ENCODE data around the gene TNFSF8.

TNFSF8 gene

DNA sequence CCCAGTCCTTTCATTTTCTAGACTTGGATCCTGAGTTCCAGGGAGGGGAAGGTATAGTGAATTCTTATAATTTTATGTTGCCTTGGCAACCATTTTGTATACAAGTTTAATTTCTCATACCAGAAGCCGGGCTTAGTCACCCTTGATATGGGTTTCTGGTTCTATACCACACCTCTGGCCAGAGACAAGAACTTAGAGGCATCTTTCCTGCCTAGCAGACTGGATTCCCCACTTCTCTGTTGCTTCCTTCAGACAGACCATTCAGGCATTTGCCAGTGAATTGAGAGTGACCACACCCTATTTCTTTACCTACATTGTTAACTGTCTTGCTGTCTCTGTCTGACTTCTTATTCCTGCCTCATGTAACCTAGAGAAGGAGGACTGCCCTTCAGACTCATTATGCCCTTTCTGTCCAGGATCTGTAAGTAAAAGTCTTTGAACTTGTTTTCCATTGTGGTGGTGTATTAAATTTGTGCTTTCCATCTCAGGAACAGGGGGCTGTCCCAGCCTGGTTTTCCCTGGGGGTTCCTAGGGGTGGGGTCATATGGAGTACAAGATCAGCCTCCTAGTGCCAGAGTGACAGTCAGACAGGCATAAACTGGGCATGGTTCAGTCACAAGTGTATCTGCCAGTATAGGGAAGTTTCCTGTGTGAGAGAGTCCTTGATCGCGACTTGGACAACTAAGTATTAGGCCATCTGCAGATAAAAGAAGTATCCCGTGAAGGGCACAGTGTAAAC, 27.4 kb downstream of the TNFSF8 start:
- no peak for DNase-seq

DNA sequence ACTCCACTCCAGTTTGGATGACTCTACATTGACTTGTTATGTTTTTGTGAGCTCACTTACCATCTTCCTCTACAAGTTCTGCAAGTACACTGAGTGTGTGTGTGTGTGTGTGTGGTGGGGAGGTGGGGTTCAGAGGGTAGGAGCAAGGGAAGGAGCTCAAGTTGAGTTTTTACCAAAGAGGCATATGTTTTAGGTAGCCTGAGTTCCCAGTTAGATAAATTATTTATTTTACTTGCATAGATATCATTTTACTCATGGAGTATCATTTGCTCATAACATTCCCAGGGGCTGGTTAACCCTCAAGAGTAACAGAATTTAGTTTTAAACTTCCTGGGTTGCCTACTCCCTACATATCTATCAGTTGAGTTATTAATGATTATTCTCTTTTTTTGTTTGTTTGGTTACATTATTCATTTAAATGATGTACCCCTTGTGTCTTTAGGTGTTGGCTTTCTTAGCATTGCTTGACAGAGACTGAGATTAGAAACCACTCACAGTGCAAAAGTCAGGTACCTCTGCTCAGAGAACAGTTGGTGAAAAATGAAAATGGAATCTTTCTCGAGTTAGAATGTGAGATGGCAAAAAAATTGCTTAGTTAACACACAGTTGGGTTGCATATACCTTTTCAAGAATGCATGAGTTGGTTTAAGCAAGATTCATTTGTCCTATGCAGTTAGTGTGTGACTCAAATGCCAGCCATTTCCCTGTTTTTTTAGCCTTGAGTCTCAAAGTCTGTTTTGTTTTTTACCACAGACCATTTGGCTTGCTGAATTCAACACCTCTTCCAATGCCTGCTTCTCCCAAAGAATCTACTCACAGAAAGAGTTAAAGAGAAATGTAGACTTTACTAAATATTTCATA, 29.2 kb downstream of the TNFSF8 start:
- no peak for DNase-seq

DNA sequence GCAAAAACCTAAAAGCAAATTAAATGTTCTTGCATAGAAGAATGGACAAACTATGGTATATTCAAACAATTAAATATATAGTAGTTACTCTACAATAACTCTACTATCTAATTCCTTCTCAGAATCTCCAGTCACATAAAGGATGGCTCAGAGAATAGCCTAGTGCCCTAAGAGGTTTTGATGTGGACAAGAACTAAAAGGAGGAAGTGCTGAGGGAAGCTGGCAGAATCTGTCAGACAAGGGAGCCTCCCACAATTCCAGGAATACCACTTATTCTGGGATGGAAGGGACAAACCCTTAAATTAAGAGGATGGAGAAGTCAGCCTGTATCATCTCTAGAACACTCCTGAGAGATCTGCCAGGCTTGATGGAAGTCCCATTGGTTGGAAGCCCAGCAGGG, 30.4 kb downstream of the TNFSF8 start:
- DNase-seq: no peak

DNA sequence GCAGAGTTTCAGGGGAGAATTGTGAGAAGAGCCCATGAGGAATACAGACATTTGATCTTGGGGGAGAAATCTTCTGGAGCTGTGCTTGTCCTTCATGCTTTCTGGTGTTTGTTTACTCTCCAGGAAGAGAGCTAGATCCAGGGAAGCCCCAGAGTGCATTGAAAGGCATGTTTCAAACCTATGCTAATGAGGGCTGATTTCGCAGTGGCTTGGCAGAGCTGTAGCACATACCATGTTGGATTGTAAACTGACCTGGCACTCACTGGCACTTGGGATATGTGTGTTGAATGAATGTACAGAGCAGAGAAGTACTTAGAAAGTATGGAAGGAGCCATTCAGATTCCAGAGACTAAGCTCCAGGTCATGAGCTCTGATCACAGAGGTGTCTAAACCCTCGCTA, 30.9 kb downstream of the TNFSF8 start:
- DNase-seq: no peak

DNA sequence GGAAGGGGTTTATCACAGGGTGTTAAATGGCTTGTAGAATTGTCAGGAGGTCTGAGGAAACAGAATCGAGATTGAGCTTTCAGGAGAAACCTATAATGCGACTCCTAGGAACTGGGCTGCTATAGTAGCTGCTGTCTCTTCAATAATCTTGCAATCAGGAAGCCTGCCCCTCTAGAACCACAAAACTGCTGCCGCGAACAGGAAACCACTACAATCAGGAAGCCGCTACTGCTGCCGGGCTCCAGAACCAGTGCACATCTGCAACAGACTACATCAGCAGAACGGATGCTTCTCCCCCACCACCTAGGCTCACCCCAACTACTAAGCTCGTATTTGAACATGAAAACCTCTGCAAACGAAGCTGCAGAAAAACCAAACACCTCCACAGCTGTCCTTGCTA, 31.6 kb downstream of the TNFSF8 start:
- peak; percentile 76 for DNase-seq

DNA sequence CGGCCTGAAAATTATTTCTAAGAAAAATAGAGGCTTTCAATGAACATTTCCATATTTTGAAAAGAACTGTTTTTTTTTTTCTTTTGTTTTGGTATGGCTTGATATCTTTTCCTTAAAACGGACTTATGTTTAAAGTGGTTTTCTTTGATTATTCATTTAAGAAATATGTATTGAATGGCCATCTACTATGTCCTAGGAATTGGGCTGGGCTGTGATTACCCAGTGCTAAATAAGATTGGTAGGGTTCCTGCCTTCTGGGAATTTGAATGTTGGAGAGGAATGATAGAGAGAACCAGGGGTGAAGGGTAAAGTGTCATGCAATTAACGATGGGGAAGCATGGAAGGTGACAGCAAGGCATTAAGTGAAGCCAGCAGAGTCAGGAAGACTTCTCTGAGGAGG, 33.2 kb downstream of the TNFSF8 start:
- no peak for DNase-seq

DNA sequence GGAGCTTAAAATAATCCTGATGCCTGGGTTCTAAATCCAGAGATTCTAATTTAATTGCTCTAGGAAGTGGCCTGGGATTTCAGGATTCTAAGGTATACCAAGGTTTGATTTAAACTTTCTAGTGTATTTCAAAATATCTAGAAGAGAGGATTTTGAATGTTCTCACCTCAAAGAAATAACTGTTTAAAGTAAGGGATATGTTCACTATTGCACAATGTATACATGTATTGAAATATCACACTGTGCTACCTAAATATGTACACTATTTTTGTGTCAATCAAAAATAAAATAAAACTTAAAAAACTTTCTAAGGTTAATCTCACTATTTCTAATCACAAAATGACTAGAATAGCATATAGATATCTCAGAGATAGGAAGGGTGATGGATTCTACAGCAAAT, 34.0 kb downstream of the TNFSF8 start:
- DNase-seq: no peak

DNA sequence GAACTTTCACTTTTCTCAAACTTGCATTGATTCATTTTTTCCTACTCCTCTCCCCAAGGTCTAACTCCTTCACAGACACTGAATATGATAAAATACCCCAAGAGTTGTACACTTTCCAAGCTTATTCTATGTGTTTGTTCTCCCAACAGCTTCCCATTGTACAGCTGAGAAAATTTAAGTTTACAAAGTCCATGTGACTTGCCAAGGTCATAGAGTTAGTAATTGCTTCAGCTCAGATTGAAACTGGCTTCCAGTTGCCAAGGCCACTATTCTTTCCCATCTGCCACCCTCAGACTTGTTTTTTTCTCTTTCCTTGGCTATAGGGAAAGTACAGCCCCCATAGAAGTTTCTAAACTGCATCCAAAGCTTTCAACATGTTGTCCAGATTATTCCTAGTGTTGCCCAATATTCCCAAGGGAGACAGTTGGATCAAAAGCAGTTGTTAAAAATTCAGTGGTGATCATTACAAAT, 34.8 kb downstream of the TNFSF8 start:
- no peak for DNase-seq

DNA sequence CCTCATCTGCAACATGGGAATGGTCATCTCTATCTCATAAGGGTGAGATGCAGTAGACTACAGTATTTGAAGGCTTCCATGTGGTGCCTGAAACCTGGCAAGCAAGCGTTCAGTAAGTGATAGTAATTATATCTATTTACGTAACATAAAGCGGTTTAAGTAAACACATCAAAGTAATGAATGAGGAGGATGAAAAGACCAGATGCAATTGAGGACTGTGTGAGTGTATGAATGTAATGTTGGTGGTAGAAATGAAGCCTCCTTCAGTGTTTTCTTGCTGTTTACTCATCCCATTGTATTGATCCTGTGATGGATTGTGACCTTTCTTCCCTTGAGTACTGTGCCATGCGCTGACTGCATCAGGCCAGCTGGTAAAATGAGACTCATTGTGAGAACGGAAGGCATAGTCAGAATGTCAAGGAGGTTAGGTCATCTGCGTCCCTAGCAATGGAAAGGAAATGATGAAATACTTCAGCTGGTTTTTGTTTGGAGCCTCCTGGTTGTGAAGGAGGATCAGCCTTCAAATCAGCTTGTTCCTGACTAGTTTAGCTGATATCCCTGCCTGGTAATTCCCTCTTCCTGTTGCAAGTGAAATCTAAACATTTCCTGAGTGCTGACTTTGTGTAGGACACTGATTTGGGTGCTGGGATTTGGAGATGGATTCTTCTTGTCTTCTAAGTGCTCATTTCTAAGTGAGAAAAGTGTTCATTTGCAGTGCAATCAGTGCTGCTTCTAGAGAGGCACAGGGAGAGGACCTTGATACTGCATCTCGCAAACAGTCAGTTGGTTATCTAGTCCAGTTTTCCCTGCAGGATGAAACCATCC, 35.6 kb downstream of the TNFSF8 start:
- no peak for DNase-seq

DNA sequence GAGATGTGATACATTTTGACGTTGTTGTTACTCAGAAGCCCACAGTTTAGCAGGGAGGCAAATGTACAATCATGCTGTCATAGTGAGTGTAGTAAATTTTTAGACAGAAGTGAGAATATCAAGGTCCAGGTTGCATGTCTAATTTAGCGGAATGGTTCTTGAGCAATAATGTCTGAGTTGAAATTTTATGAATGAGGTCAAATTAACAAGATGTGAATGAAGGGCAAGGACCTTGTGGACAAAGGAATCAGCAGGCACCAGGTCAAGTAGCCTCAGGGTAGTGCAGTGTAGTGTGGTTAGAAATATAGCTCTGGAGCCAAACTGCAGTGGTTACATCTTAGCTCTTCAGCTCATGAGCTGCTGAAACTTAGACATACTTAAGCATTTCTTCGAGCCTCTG, 36.2 kb downstream of the TNFSF8 start:
- DNase-seq: no peak

DNA sequence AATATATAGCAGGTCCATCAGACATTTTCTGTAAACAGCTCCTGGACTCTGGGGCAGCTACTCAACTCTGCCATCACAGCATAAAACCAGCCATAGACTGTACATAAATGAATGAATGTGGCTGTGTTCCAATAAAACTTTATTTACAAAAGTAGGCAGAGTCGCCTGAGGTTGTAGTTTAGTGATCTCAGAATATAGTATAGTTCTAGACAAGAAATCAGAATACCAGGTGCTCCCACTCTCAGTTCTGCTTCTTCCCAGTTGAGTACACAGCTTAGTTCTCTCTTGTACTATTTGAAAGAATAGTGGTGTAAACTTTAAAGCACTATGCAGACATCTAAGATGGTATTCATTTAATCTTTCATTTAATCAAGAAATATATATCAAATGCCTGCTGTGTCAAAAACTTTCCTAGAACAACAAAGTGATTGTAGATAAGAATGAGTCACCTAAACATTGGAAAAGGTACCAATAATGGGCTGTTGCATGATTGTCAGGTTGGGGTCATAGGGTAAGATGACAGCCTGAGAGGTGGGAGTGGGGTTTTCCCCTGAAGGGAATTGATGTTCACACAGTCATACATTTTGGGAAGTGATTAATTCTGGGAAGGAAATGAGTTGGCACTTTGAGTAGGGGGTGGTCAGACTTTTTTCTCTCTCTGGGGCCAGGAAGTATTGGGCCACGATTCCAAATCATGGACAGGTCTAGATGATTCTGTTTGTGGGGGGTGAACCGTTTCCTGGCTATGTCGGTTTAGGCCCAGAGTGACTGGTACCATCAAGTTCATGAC, 37.0 kb downstream of the TNFSF8 start:
- DNase-seq: no peak

DNA sequence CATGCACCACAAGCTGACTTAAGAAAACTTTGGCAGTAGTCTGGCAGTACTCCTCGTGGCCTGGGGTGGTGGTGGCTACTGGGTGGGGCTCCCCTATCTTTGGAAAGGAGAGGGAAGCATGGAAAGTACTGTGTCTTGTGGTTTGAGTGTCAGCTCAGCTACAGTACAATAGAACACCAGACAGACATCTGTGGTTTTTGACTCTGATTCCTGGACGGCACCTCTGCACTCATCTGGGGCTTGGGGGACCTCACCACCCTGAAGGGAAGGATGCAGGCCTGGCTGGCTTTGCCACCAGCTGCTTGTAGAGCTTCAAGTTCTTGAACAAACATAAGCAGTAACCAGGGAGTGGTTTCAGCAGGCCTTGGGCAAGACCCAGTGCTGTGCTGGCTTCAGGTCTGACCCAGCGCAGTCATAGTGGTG, 40.6 kb downstream of the TNFSF8 start:
- DNase-seq: no peak

DNA sequence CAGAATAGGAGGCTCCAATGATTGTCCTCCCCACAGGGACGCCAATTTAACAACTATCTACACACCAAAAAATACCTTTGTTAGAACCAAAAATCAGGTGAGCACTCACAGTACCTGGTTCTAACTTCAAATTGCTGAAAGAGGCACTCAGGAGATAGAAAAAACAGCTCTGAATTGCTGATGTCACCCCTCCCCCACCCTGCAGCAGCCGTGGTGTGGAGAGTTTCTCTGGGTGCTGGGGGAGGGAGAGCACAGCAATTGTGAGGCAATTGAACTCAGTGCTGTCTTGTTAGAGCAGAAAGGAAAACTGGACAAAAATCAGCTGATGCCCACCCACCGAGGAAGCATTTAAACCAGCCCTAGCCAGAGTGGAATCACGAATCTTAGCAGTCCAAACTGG, 41.8 kb downstream of the TNFSF8 start:
- DNase-seq: no peak

DNA sequence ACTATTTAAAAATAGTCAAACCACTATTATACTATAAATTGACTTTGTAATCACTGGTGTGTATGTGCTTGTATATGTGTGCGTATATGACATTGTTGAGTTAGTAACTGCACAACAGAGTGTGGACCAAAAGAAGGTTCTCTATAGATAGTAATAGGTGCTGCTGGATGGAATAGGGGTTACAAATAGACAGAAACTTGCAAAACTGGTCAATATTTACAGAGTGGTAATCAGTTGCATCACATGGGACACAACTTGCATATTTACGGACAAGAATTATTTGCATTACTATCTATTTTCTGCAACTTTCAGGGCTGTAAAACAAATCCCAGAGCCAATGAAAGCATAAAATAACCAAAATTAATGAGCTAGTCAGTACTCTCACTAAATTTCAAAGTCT, 42.4 kb downstream of the TNFSF8 start:
- no peak for DNase-seq

DNA sequence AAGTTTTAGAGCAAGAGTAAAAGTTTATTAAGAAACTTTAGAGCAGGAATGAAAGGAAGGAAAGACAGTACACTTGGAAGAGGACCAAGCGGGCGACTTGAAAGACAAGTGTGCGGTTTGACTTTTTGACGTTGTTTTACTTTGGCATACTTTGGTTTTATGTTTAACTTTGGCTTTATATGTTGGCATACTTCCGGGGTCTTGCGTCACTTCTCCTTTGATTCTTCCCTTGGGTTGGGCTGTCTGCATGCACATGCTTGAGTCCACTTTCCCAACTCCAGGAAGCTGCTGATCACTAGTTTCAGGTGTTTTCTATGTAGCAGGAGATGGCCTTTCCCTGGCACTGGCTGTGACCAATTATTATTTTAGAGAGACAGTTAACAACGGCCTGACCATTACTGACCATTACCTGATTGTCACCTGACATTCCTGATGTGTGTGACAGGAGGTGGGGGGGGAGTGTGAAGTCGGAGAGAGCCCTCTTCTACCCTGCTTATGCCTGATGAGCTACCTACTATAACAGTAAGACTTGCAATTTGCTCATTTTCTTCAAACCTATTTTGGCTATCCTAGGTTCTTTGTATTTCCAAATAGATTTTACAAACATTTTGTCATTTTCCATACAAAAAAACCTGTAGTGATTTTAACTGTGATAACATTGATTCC, 45.5 kb downstream of the TNFSF8 start:
- DNase-seq: no peak

DNA sequence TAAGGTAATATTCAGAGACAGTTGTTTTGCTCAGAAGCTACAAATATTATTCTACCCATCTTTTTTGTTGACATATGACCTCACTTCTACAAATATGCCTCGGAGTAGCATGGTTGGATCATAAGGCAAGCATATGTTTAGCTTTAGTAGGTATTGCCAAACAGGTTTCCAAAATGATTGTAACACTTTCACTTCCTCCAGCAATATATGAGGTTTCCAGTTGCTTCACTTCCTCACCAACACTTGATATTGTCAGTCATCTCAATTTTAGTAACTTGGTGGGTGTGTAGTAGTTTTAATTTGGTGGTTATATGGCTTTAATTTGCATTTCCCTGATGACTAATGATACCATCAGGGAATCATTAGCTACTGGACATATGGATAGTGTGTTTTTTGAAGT, 46.7 kb downstream of the TNFSF8 start:
- DNase-seq: peak; percentile 84

DNA sequence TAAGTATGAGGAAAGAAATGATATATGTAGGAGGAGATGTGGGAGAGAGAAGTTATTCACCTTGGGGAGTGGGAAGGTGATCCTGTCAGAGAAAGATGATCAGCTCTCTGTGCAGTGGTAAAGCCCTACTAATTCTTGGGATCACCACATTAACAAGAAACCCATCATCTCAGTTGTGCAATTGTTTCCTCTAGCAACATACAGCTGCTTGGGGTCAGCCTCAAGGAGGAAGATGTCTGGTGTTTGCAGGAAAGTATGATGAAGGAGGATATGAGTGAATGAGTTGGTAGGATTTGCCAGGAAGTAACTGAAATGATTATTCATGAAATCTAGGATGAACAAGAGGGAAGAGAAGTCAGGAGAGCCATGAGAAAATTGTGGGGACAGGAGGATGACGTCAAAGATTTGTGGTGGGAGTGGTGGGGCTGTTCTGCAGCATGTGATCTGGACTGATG, 50.1 kb downstream of the TNFSF8 start:
- peak; percentile 47 for DNase-seq

DNA sequence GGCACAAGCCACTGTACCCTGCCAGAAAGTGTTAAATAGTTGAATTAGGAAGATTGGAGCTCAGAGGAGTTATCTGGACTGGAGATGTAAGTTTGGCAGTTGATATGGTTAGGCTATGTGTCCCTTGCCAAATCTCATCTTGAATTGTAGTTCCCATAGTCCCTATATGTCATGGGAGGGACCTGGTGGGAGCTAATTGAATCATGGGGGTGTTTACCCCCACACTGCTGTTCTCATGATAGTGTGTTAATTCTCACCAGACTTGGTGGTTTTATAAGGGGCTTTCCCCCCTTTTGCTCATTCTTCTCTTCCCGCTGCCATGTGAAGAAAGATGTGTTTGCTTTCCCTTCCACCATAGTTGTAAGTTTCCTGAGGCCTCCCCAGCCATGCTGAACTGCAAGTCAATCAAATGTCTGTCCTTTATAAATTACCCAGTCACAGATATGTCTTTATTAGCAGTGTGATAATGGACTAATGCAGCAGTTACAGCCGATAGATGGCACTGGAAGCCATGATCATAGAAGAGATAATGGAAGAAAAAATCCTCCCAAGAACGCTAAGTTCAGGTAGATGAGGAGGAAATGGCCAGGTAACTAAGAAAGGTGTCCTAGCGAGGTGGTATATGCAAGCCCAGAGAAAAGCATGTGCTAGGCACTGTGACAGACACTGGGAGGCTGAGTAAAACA, 51.4 kb downstream of the TNFSF8 start:
- no peak for DNase-seq

DNA sequence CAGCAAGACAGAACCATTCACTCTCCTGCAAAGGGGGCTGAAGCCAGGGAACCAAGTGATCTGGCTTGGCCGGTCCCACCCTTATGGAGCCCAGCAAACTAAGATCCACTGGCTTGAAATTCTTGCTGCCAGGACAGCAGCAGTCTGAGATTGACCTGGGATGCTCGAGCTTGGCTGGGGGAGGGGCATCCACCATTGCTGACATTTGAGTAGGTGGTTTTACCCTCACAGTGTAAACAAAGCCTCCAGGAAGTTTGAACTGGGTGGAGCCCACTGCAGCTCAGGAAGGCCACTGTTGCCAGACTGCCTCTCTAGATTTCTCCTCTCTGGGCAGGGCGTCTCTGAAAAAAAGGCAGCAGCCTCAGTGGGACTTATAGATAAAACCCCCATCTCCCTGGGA, 60.5 kb downstream of the TNFSF8 start:
- no peak for DNase-seq

DNA sequence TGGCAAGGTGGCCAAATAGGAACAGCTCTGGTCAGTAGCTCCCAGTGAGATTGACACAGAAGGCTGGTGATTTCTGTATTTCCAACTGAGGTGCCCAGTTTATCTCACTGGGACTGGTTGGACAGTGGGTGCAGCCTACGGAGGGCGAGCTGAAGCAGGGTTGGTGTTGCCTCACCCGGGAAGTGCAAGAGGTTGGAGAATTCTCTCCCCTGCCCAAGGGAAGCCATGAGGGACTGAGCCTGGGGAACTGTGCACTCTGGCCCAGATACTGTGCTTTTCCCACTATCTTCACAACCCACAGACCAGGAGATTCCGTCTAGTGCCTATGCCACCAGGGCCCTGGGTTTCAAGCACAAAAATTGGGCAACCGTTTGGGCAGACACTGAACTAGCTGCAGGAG, 61.0 kb downstream of the TNFSF8 start:
- no peak for DNase-seq

DNA sequence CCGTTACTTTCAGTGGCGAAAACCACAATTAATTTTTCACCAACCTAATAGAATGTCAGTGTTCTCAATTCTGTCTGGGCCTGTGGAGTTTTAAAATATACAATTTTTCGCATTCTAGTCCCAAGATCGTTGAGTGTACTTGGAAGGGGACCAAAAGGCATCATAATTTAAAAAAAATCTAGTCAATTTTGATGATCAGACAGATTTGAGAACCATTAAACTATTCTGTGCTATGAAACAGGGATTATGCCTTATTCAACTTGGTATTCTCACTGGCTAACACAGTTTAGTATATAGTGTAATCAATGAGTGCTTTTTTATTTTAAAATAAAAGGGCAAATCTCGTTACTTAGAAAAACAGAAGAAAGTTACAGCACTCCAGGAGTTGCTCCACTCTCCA, 63.1 kb downstream of the TNFSF8 start:
- no peak for DNase-seq

All from GF-D8 (cell line).